HUES6 (cell line): ENCODE data around the gene ABCG1.
A peak's percentile ranks its signal among the peaks of the same experiment; 100 is the strongest.

ENCODE experiments used
- H3K27ac ChIP-seq: 2 replicates; pipeline ENCODE4 v1.7.0; 2013; ENCODE audit warnings: low read depth, mild to moderate bottlenecking, low read length, inconsistent platforms
- H3K27me3 ChIP-seq: 2 replicates; pipeline ENCODE4 v1.6.1; 2013; ENCODE audit warnings: low read length; ENCODE audit not compliant: control insufficient read depth, insufficient read depth
- H3K36me3 ChIP-seq: 2 replicates; pipeline ENCODE4 v1.6.1; 2013; ENCODE audit warnings: low read length; ENCODE audit not compliant: control insufficient read depth, insufficient read depth
- H3K4me1 ChIP-seq: 2 replicates; pipeline ENCODE4 v1.6.1; 2013; ENCODE audit warnings: low read length; ENCODE audit not compliant: control insufficient read depth, insufficient read depth
- H3K4me3 ChIP-seq: 2 replicates; pipeline ENCODE4 v1.5.1; 2013; ENCODE audit warnings: low read depth, low read length
- H3K9ac ChIP-seq: one replicate; pipeline ENCODE4 v1.6.1; 2013; ENCODE audit warnings: mild to moderate bottlenecking, low read length
- H3K9me3 ChIP-seq: 2 replicates; pipeline ENCODE4 v1.6.1; 2013; ENCODE audit warnings: low read depth, low read length; ENCODE audit not compliant: control insufficient read depth, insufficient read depth

The ABCG1 gene

GRCh38 chr21:42263591-42264131 is 44.7 kb downstream of the ABCG1 start:
- H3K27me3 ChIP-seq, result no peaks in the 10 kb centered on the region
- no peaks in the 10 kb centered on the region for H3K36me3 ChIP-seq
- H3K4me3 ChIP-seq, result no peak overlapping the region
- no peaks in the 10 kb centered on the region for H3K9me3 ChIP-seq
- H3K27ac ChIP-seq, result no peak overlapping the region
- no peak overlapping the region for H3K9ac ChIP-seq
- H3K4me1 ChIP-seq, result peaks cover 26% of the 10 kb centered on the region; the same call in 1 of the 2 replicates

- H3K9me3 ChIP-seq, result no peaks in the 10 kb centered on the region
- H3K9ac ChIP-seq, result no peak overlapping the region
- H3K4me3 ChIP-seq, result no peak overlapping the region
- no peak overlapping the region for H3K27ac ChIP-seq
- peaks cover 25% of the 10 kb centered on the region; the same call in 1 of the 2 replicates for H3K4me1 ChIP-seq
- no peaks in the 10 kb centered on the region for H3K36me3 ChIP-seq
- H3K27me3 ChIP-seq, result no peaks in the 10 kb centered on the region
These were observed 45.6 kb downstream of the ABCG1 start for GRCh38 chr21:42264245-42265195.

DNA sequence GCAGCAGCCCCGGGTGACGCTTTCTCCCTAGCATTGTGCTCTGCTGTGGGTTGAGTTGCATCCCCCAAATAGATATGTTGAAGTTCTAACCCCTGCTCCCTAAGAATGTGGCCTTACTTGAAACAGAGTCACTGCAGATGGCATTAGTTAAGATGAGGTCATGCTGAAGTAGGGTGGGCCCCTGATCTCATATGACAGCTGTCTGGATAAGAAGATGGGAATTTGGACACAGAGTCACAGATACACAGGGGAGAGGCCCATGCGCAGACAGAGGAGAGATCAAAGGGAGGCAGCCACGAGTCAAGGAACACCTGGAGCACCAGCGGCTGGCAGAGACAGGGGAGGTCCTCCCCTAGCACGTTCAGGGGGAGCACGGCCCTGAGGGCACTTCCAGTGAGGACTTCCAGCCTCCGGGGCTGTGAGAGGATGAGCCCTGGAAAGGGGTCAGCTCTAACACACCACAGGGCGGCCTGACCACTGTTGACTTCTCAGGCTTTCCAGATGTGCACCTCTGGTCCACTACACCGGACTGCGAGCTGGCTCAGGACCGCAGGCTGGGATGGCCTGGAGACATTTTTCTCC is 46.4 kb downstream of the ABCG1 start:
- H3K4me1 ChIP-seq, result peaks cover 27% of the 10 kb centered on the region; the same call in 1 of the 2 replicates
- H3K9ac ChIP-seq, result no peak overlapping the region
- H3K36me3 ChIP-seq, result no peaks in the 10 kb centered on the region
- no peak overlapping the region for H3K4me3 ChIP-seq
- H3K9me3 ChIP-seq, result no peaks in the 10 kb centered on the region
- no peak overlapping the region for H3K27ac ChIP-seq
- H3K27me3 ChIP-seq, result no peaks in the 10 kb centered on the region

DNA sequence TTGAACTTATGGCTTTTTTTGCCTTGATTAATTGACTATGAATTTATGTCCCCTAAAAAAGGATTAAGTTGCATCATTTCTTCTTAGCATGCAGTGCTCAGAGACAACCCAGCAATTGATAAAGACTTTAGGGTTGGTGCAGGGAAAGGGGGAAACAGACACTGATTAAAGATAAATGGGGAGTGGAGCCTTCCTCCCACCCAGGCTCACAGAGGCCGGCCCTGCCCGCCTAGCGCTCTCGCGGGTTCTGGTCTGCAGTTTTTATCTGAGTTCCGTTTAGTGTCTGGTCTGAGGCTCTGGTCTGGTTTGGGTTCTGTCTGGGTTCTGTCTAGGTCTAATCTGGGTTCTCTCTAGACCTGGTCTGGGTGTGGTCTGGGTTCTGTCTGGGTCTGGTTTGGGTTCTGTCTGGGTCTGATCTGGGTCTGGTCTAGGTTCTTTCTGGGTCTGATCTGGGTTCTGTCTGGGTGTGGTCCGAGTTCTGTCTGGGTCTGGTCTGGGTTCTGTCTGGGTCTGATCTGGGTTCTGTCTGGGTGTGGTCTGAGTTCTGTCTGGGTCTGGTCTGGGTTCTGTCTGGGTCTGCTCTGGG is 48.1 kb downstream of the ABCG1 start:
- peak overlapping the region; percentile 8; the same call in 1 of the 2 replicates for H3K27ac ChIP-seq
- no peaks in the 10 kb centered on the region for H3K27me3 ChIP-seq
- H3K4me3 ChIP-seq, result no peak overlapping the region
- H3K9ac ChIP-seq, result no peak overlapping the region
- H3K9me3 ChIP-seq, result no peaks in the 10 kb centered on the region
- H3K4me1 ChIP-seq, result peaks cover 17% of the 10 kb centered on the region; the same call in 1 of the 2 replicates
- no peaks in the 10 kb centered on the region for H3K36me3 ChIP-seq

- Histone ChIP-seq H3K27ac (no peak overlapping the region), H3K36me3 (no peaks in the 10 kb centered on the region), H3K9me3 (no peaks in the 10 kb centered on the region), H3K4me1 (peaks cover 5% of the 10 kb centered on the region; the same call in 1 of the 2 replicates), H3K27me3 (no peaks in the 10 kb centered on the region), H3K4me3 (no peak overlapping the region), H3K9ac (no peak overlapping the region)
These were observed 50.4 kb downstream of the ABCG1 start for GRCh38 chr21:42269386-42269785.

DNA sequence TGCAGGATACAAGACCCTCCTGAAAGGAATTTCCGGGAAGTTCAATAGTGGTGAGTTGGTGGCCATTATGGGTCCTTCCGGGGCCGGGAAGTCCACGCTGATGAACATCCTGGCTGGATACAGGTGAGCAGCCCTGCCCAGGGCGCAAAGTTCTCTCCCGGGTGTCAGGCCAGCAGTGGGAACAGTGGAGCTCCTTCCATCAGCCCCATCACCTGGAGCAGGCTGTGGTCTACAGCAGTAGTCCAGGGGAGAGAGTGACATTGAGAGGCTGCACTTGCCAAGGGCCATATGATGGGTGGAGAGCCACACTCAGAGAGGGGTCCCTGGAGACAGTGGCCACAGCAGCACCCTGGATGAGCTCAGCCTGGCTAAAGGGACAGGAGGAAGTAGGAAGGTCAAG is 52.1 kb downstream of the ABCG1 start:
- peaks cover 5% of the 10 kb centered on the region; the same call in 1 of the 2 replicates for H3K4me1 ChIP-seq

DNA sequence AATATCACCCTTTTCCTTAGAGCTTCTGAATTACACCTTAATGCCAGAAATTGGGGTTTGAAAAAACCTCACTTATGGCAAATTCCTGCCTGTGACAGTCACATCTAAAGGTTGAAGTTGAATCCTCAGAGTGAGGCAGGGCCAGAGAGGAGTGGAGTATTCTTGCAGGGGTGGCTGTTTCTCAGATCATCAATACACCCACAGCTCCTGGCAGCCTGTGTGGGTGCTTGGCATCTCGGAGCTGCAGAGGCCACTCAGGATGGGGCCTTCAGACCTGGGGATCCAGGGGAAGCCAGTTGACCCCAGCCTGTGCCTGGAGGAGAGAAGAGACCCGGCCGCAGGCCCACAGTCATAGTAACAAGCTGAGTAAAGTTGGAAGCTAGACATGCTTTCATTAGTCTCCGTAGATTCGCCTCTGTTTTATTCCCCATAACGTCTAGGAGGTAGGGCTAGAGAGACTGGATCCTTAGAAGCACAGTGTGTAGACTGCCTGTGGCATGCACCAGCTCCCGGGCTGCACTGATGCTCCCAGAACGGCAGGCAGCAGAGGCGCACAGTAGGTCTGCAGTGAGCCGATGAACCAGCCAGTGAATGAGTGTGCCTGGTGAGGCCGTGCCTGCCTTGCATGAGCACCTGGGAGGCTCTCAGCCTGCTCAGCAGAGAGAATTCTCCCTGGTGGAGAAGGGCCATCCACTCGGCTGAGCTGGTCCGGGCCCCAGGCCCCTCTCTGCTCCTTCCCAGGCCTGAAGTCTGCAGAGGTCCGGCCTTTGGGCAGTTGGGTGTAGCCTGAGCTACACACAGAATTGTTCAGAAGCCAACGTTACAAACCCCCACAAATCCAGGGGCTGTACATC is 53.4 kb downstream of the ABCG1 start:
- Histone ChIP-seq H3K27me3 (no peaks in the 10 kb centered on the region), H3K4me1 (peaks cover 5% of the 10 kb centered on the region; the same call in 1 of the 2 replicates), H3K4me3 (no peak overlapping the region), H3K36me3 (no peaks in the 10 kb centered on the region), H3K9me3 (no peaks in the 10 kb centered on the region), H3K9ac (no peak overlapping the region), H3K27ac (no peak overlapping the region)

More for the DNA sequence above, 52.1 kb downstream of the ABCG1 start:
- H3K9ac ChIP-seq, result no peak overlapping the region
- H3K36me3 ChIP-seq, result no peaks in the 10 kb centered on the region
- no peaks in the 10 kb centered on the region for H3K27me3 ChIP-seq
- H3K4me3 ChIP-seq, result no peak overlapping the region
- H3K27ac ChIP-seq, result no peak overlapping the region
- no peaks in the 10 kb centered on the region for H3K9me3 ChIP-seq

- no peak overlapping the region for H3K9ac ChIP-seq
- peaks cover 5% of the 10 kb centered on the region; the same call in 1 of the 2 replicates for H3K4me1 ChIP-seq
- no peaks in the 10 kb centered on the region for H3K9me3 ChIP-seq
- no peaks in the 10 kb centered on the region for H3K36me3 ChIP-seq
- H3K4me3 ChIP-seq, result no peak overlapping the region
- H3K27me3 ChIP-seq, result no peaks in the 10 kb centered on the region
- H3K27ac ChIP-seq, result no peak overlapping the region
These were observed 54.2 kb downstream of the ABCG1 start for GRCh38 chr21:42272984-42273600.

DNA sequence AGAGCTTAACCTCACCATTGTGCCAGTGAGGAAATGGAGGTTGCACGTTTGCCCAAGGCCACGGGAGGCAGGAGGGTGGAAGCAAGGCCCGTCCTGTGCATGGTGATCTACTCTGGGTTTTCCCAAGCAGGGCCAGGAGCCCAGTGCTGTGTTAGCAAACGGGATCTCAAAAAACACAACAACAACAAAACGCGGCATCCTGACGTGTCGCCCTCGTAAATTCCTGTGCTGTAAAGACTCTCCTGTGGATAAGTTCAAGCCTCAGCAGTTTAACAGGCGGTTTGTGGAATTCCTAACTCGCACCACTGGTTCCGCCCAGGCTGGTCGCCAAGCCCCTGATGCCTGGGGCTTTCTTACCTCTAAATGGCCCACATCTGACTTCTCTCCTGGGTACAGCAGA is 57.1 kb downstream of the ABCG1 start:
- H3K36me3 ChIP-seq, result no peaks in the 10 kb centered on the region
- H3K4me1 ChIP-seq, result no peaks in the 10 kb centered on the region
- no peak overlapping the region for H3K27ac ChIP-seq
- H3K4me3 ChIP-seq, result no peak overlapping the region
- no peak overlapping the region for H3K9ac ChIP-seq
- H3K9me3 ChIP-seq, result no peaks in the 10 kb centered on the region
- no peaks in the 10 kb centered on the region for H3K27me3 ChIP-seq
